SK-N-MC (cell line): ENCODE results near the gene FCN2.

Source experiments
- EZH2 ChIP-seq: fragments of 200-600 bp; sonication (generic); IDR thresholded peaks from one replicate; pipeline ENCODE4 v1.6.1; 2017; ENCODE audit warnings: antibody characterized with exemption
- FOXP2 ChIP-seq: optimal IDR thresholded peaks from 2 replicates; pipeline ENCODE3; 2011; ENCODE audit warnings: mild to moderate bottlenecking, moderate library complexity; ENCODE audit not compliant: insufficient read depth; ENCODE audit errors: extremely low read length, control extremely low read depth
- POLR2AphosphoS5 ChIP-seq: IDR thresholded peaks from 2 replicates; pipeline ENCODE4 v1.6.1; 2012; ENCODE audit warnings: mild to moderate bottlenecking, low read depth, low read length, borderline replicate concordance

- TF ChIP-seq EZH2 (no peak), POLR2AphosphoS5 (no peak), FOXP2 (no peak)
Observed at GRCh38 chr9:134883040-134883782, 2.6 kb downstream of the FCN2 start.
